Lung (tissue), 12 donors: ENCODE data around the gene SLC39A5. TPM values are rescaled to one million over a fixed set of nuclear protein-coding genes. Genes with fewer than 3 reads are reported as not detected.

Source experiments
- ATAC-seq: fragments of 200-7000 bp; cut with Tn5 transposase; one replicate; pipeline ENCODE4 v1.9.1; 2020; ENCODE audit warnings: moderate number of reproducible peaks; ENCODE audit not compliant: insufficient read depth, low FRiP score
- DNase-seq, 3 donors: peaks; one replicate each; pipeline ENCODE4 v3.0.0-alpha.2; 2013 to 2017
- H3K27ac ChIP-seq, 2 donors: one replicate each; pipeline ENCODE4 v1.5.1; 2013; ENCODE audit warnings: mild to moderate bottlenecking in 2 of 2, moderate library complexity in 2 of 2, control low read depth in 1 of 2, inconsistent platforms in 1 of 2, low read depth in 1 of 2, low read length in 1 of 2
- H3K27me3 ChIP-seq, 3 donors: one replicate each; pipeline ENCODE4 v1.5.1; 2013; ENCODE audit warnings: low read length in 2 of 3; ENCODE audit not compliant: control insufficient read depth in 3 of 3, insufficient read depth in 3 of 3
- H3K36me3 ChIP-seq, 4 donors: one replicate each; pipeline ENCODE4 v1.5.1; 2013; ENCODE audit warnings: low read length in 4 of 4, mild to moderate bottlenecking in 1 of 4, moderate library complexity in 1 of 4; ENCODE audit not compliant: control insufficient read depth in 4 of 4, insufficient read depth in 4 of 4
- H3K4me1 ChIP-seq, 5 donors: one replicate each; pipeline ENCODE4 v1.5.1; 2013; ENCODE audit warnings: low read length in 5 of 5, mild to moderate bottlenecking in 2 of 5, moderate library complexity in 1 of 5; ENCODE audit not compliant: control insufficient read depth in 5 of 5, insufficient read depth in 5 of 5
- H3K4me3 ChIP-seq: one replicate; pipeline ENCODE4 v1.5.1; 2013; ENCODE audit warnings: mild to moderate bottlenecking, control low read depth, moderate library complexity
- H3K9ac ChIP-seq, 2 donors: one replicate each; pipeline ENCODE4 v1.5.1; 2013; ENCODE audit warnings: low read length in 2 of 2, control low read depth in 1 of 2; ENCODE audit not compliant: insufficient read depth in 1 of 2
- H3K9me3 ChIP-seq, 4 donors: one replicate each; pipeline ENCODE4 v1.5.1; 2013; ENCODE audit warnings: low read length in 3 of 4, mild to moderate bottlenecking in 1 of 4, moderate library complexity in 1 of 4; ENCODE audit not compliant: control insufficient read depth in 4 of 4, insufficient read depth in 3 of 4
- CTCF ChIP-seq: IDR thresholded peaks from 2 replicates; pipeline ENCODE4 v1.5.1; 2012; ENCODE audit warnings: mild to moderate bottlenecking; ENCODE audit errors: control extremely low read depth, extremely low read depth
- WGBS, 2 donors: extraction: QIAGEN DNeasy Blood & Tissue Kit; methylation state at CpG; one replicate each; pipeline ENCODE4 v1.1.7; 2013; 5-methylcytosine and 5-hydroxymethylcytosine counted together
- polyA plus RNA-seq, 2 donors: library from polyadenylated mRNA; stranded (reverse); fragments of 200-250 nt; gene quantifications; one replicate each; pipeline ENCODE4 v1.2.1, GENCODE V29; 2013
- total RNA-seq, 2 donors: library from RNA; depleted of rRNA in 1 of 2; stranded (reverse); fragments of >200 nt in 1 of 2; gene quantifications; one replicate each; pipeline ENCODE4 v1.2.1, GENCODE V29; 2014 to 2021
- donor health status: control.
- donor health status: control.
- donor health status: Bipolar disorder and iron deficiency.
- donor health status: healthy.
- donor health status: DM: yes; HTN: yes; CAD: no.

Gene SLC39A5
- total and polyA plus RNA-seq, 4 donors: 0.13 to 1.1 (median 0.45) TPM

DNA sequence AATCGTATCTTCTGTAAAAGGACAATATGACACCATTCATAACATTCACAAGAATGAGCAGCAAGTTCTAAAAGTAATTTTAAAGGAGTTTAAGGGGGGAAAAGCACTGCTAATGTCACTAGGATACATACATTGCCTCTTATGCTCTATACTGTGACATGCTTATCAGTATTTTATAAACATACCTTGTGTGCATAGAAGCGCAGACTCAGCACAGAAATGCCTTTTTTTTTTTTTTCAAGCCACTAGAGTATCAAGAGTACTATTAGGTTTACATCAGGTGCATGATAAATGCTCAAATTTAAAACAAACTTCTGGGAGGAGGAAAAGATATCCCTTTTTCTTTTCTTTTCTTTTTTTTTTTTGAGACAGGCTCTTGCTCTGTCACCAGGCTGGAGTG, 27.0 kb upstream of the SLC39A5 start:
- no peak for TF ChIP-seq CTCF
- H3K4me1 ChIP-seq: no peaks in the 10 kb centered on the region
- no peak overlapping the region for H3K4me3 ChIP-seq
- DNase-seq (no peak), ATAC-seq (no peak)
- no peak overlapping the region for H3K9ac ChIP-seq
- peaks cover 21 to 30% (median 25%) of the 10 kb centered on the region in 4 donors for H3K36me3 ChIP-seq
- 72 to 91% methylated on average over 2 of the region's 2 CpGs for WGBS, 2 donors
- H3K27me3 ChIP-seq: no peaks in the 10 kb centered on the region
- H3K27ac ChIP-seq: no peak overlapping the region
- H3K9me3 ChIP-seq: peaks cover 0 to 1% (median 0%) of the 10 kb centered on the region in 4 donors

DNA sequence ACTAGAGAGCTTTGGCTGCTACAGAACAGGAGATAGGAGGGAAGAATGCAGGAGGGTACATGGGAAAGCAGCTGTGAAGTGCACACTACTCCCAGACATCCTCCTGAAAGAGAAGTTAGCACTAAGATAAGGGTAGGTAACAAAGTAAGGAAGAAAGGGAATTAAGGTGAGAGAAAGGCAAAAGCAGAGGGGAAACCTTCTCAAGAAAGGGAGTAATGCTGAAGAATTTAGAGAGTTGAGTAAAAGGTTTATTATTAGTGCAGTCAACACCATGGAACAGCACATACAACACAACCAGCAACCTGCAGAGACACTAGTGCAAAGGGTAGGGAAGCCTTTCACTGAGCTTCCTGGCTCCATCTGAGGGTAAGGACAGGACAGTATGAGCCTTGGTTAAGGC, 25.6 kb upstream of the SLC39A5 start:
- H3K27me3 ChIP-seq: no peaks in the 10 kb centered on the region
- no peak for TF ChIP-seq CTCF
- H3K36me3 ChIP-seq: peaks cover 26 to 35% (median 30%) of the 10 kb centered on the region in 4 donors
- H3K4me3 ChIP-seq: no peak overlapping the region
- ATAC-seq (no peak), DNase-seq (no peak)
- peaks cover 0 to 1% (median 0%) of the 10 kb centered on the region in 4 donors for H3K9me3 ChIP-seq
- no peak overlapping the region for H3K9ac ChIP-seq
- no peak overlapping the region for H3K27ac ChIP-seq
- H3K4me1 ChIP-seq: no peaks in the 10 kb centered on the region

GRCh38 chr12:56205445-56205844, 24.4 kb upstream of the SLC39A5 start:
- ATAC-seq: no peak
- no peak for TF ChIP-seq CTCF
- Histone ChIP-seq H3K9me3 (peaks cover 0 to 1% (median 0%) of the 10 kb centered on the region in 4 donors), H3K4me3 (no peak overlapping the region), H3K9ac (peak overlapping the region in 1 of 2 donors; percentile 13), H3K27me3 (no peaks in the 10 kb centered on the region), H3K36me3 (peaks cover 30 to 43% (median 35%) of the 10 kb centered on the region in 4 donors), H3K27ac (no peak overlapping the region), H3K4me1 (no peaks in the 10 kb centered on the region)
- no peak for DNase-seq
